GM18505 (cell line): ENCODE results near the gene BCL6.

Experiments used
- ATAC-seq: cut with Tn5 transposase; IDR thresholded peaks from one replicate; pipeline ENCODE4 v1.9.1; 2021; ENCODE audit not compliant: unreplicated experiment
- POLR2A ChIP-seq: IDR thresholded peaks from 4 replicates; pipeline ENCODE4 v1.6.1; 2011; ENCODE audit warnings: borderline replicate concordance; ENCODE audit not compliant: insufficient read depth, insufficient read length; ENCODE audit errors: extremely low read depth

Gene BCL6

GRCh38 chr3:187739561-187740332, 5.5 kb downstream of the BCL6 start:
- TF ChIP-seq POLR2A, result no peak
- ATAC-seq, result peak; percentile 44

- TF ChIP-seq POLR2A, result no peak
- no peak for ATAC-seq
Measured at GRCh38 chr3:187739094-187739560, 6.1 kb downstream of the BCL6 start.

- ATAC-seq, result peak; percentile 42
Measured at GRCh38 chr3:187738331-187739093, 6.8 kb downstream of the BCL6 start.

GRCh38 chr3:187738071-187738330, 7.3 kb downstream of the BCL6 start:
- TF ChIP-seq POLR2A, result no peak
- ATAC-seq, result no peak

More at GRCh38 chr3:187738331-187739093, 6.8 kb downstream of the BCL6 start:
- TF ChIP-seq POLR2A, result no peak

- no peak for TF ChIP-seq POLR2A
Measured at GRCh38 chr3:187737368-187738070, 7.7 kb downstream of the BCL6 start.

GRCh38 chr3:187737006-187737367, 8.3 kb downstream of the BCL6 start:
- ATAC-seq, result no peak
- TF ChIP-seq POLR2A, result no peak

More at GRCh38 chr3:187737368-187738070, 7.7 kb downstream of the BCL6 start:
- ATAC-seq, result no peak

GRCh38 chr3:187736418-187736871, 8.8 kb downstream of the BCL6 start:
- no peak for ATAC-seq

GRCh38 chr3:187735837-187736236, 9.4 kb downstream of the BCL6 start:
- TF ChIP-seq POLR2A, result no peak
- ATAC-seq, result no peak

More at GRCh38 chr3:187736418-187736871, 8.8 kb downstream of the BCL6 start:
- no peak for TF ChIP-seq POLR2A

GRCh38 chr3:187735383-187735782, 9.9 kb downstream of the BCL6 start:
- ATAC-seq, result no peak
- no peak for TF ChIP-seq POLR2A

GRCh38 chr3:187734841-187735240, 10.4 kb downstream of the BCL6 start:
- no peak for ATAC-seq
- TF ChIP-seq POLR2A, result no peak

GRCh38 chr3:187733371-187733770, 11.9 kb downstream of the BCL6 start:
- ATAC-seq, result no peak
- TF ChIP-seq POLR2A, result no peak

- ATAC-seq, result no peak
- no peak for TF ChIP-seq POLR2A
Measured at GRCh38 chr3:187729598-187729997, 15.7 kb downstream of the BCL6 start.

GRCh38 chr3:187728940-187729583, 16.2 kb downstream of the BCL6 start:
- no peak for ATAC-seq
- no peak for TF ChIP-seq POLR2A
